Smooth muscle cell (in vitro differentiated cells): ENCODE data around the gene DDX25. TPM values are rescaled to one million over a fixed set of nuclear protein-coding genes. Genes with fewer than 3 reads are reported as not detected.

Experiments
- DNase-seq: peaks from one replicate; lab custom pipeline; 2025; ENCODE audit not compliant: unreplicated experiment; lab: John Stamatoyannopoulos, UW
- H2AFZ ChIP-seq: fragments of 200-600 bp; sonication (generic); 2 replicates; pipeline ENCODE4 v1.6.0; 2016; ENCODE audit warnings: antibody characterized with exemption, low read depth, mild to moderate bottlenecking
- H3F3A ChIP-seq: fragments of 200-600 bp; sonication (generic); 2 replicates; pipeline ENCODE4 v1.6.0; 2017; ENCODE audit warnings: antibody characterized with exemption, low read depth
- H3K27ac ChIP-seq: fragments of 200-600 bp; sonication (generic); 2 replicates; pipeline ENCODE4 v1.5.1; 2016; ENCODE audit warnings: low read depth, mild to moderate bottlenecking
- H3K27me3 ChIP-seq: fragments of 200-600 bp; sonication (generic); 2 replicates; pipeline ENCODE4 v1.6.1; 2016; ENCODE audit warnings: low read depth, mild to moderate bottlenecking
- H3K36me3 ChIP-seq: fragments of 200-600 bp; sonication (generic); 2 replicates; pipeline ENCODE4 v1.5.1; 2016; ENCODE audit warnings: low read depth
- H3K4me1 ChIP-seq: fragments of 200-600 bp; sonication (generic); 2 replicates; pipeline ENCODE4 v1.5.1; 2016; ENCODE audit warnings: low read depth
- H3K4me2 ChIP-seq: fragments of 200-600 bp; sonication (generic); 2 replicates; pipeline ENCODE4 v1.6.0; 2016; ENCODE audit warnings: mild to moderate bottlenecking
- H3K4me3 ChIP-seq: fragments of 200-600 bp; sonication (generic); 2 replicates; pipeline ENCODE4 v1.5.1; 2016; ENCODE audit warnings: mild to moderate bottlenecking
- H3K79me2 ChIP-seq: fragments of 200-600 bp; sonication (generic); 2 replicates; pipeline ENCODE4 v1.6.0; 2016; ENCODE audit warnings: low read depth, mild to moderate bottlenecking
- H3K9ac ChIP-seq: fragments of 200-600 bp; sonication (generic); 2 replicates; pipeline ENCODE4 v1.6.0; 2016; ENCODE audit warnings: low read depth
- H3K9me3 ChIP-seq: fragments of 200-600 bp; sonication (generic); replicated peaks from 2 replicates; pipeline ENCODE4 v1.5.1; 2016; ENCODE audit warnings: low read depth
- H4K20me1 ChIP-seq: fragments of 200-600 bp; sonication (generic); 2 replicates; pipeline ENCODE4 v1.6.0; 2016; ENCODE audit warnings: low read depth
- CTCF ChIP-seq: fragments of 200-600 bp; sonication (generic); IDR thresholded peaks from 2 replicates; pipeline ENCODE4 v1.5.1; 2017; ENCODE audit warnings: borderline replicate concordance, mild to moderate bottlenecking, antibody characterized with exemption; ENCODE audit not compliant: insufficient read depth, poor library complexity, severe bottlenecking
- WGBS: methylation state at CpG from one replicate; pipeline ENCODE4 v1.1.7; 2016; ENCODE audit warnings: low lambda C conversion rate; 5-methylcytosine and 5-hydroxymethylcytosine counted together
- polyA plus RNA-seq: library from polyadenylated mRNA; unstranded; fragments of >200 nt; fragmentation: Nextera tagmentation; extraction: Ambion mirVana; gene quantifications from 2 replicates; pipeline ENCODE4 v1.2.1, GENCODE V29; 2016
- total RNA-seq: library from RNA; depleted of rRNA; stranded (reverse); fragments of >200 nt; gene quantifications from 2 replicates; pipeline ENCODE4 v1.2.3, GENCODE V29; 2014

DDX25 gene
- total and polyA plus RNA-seq, 2 experiments from 2014 or later = 0.09 TPM; not detected in 1

- H3K9me3 ChIP-seq = no peaks in the 10 kb centered on the region
- no peak overlapping the region for H3K4me2 ChIP-seq
- no peaks in the 10 kb centered on the region for H4K20me1 ChIP-seq
- no peaks in the 10 kb centered on the region for H3K36me3 ChIP-seq
- H3K4me1 ChIP-seq = no peaks in the 10 kb centered on the region
- DNase-seq = no peak
- no peaks in the 10 kb centered on the region for H3K79me2 ChIP-seq
- TF ChIP-seq CTCF = no peak
- H3F3A ChIP-seq = no peaks in the 10 kb centered on the region
- H3K9ac ChIP-seq = no peak overlapping the region
- H3K27ac ChIP-seq = no peak overlapping the region
- H3K4me3 ChIP-seq = no peak overlapping the region
- H2AFZ ChIP-seq = no peak overlapping the region
- no peaks in the 10 kb centered on the region for H3K27me3 ChIP-seq
- 94% methylated on average over 8 of the region's 8 CpGs for WGBS
Measured at GRCh38 chr11:125934473-125934872, 30.2 kb downstream of the DDX25 start.

- H3F3A ChIP-seq = no peaks in the 10 kb centered on the region
- no peaks in the 10 kb centered on the region for H3K36me3 ChIP-seq
- no peak overlapping the region for H3K9ac ChIP-seq
- H3K4me1 ChIP-seq = no peaks in the 10 kb centered on the region
- H3K27me3 ChIP-seq = no peaks in the 10 kb centered on the region
- H3K79me2 ChIP-seq = no peaks in the 10 kb centered on the region
- WGBS = 96% methylated on average over 2 of the region's 2 CpGs
- no peak overlapping the region for H2AFZ ChIP-seq
- no peak overlapping the region for H3K4me3 ChIP-seq
- no peaks in the 10 kb centered on the region for H4K20me1 ChIP-seq
- no peak overlapping the region for H3K4me2 ChIP-seq
- DNase-seq = no peak
- no peaks in the 10 kb centered on the region for H3K9me3 ChIP-seq
- no peak for TF ChIP-seq CTCF
- H3K27ac ChIP-seq = no peak overlapping the region
Measured at GRCh38 chr11:125935056-125935455, 30.7 kb downstream of the DDX25 start.

GRCh38 chr11:125935618-125936199 is 31.4 kb downstream of the DDX25 start:
- Histone ChIP-seq H3K4me2 (no peak overlapping the region), H3K27ac (no peak overlapping the region), H3K4me1 (no peaks in the 10 kb centered on the region), H3F3A (no peaks in the 10 kb centered on the region), H2AFZ (no peak overlapping the region), H4K20me1 (no peaks in the 10 kb centered on the region), H3K9me3 (no peaks in the 10 kb centered on the region), H3K9ac (no peak overlapping the region), H3K79me2 (no peaks in the 10 kb centered on the region), H3K27me3 (no peaks in the 10 kb centered on the region), H3K4me3 (no peak overlapping the region), H3K36me3 (no peaks in the 10 kb centered on the region)
- WGBS = 81% methylated on average over 12 of the region's 12 CpGs
- TF ChIP-seq CTCF = no peak
- no peak for DNase-seq

- H3F3A ChIP-seq = no peaks in the 10 kb centered on the region
Measured at GRCh38 chr11:125938418-125938817, 34.1 kb downstream of the DDX25 start.

More at GRCh38 chr11:125938418-125938817, 34.1 kb downstream of the DDX25 start:
- DNase-seq = no peak
- no peaks in the 10 kb centered on the region for H3K9me3 ChIP-seq
- H3K27ac ChIP-seq = no peak overlapping the region
- no peaks in the 10 kb centered on the region for H4K20me1 ChIP-seq
- no peak overlapping the region for H3K4me3 ChIP-seq
- no peaks in the 10 kb centered on the region for H3K79me2 ChIP-seq
- H3K27me3 ChIP-seq = no peaks in the 10 kb centered on the region
- 95% methylated on average over 5 of the region's 5 CpGs for WGBS
- no peak overlapping the region for H3K4me2 ChIP-seq
- peaks cover 3% of the 10 kb centered on the region for H3K4me1 ChIP-seq
- no peak overlapping the region for H2AFZ ChIP-seq
- no peaks in the 10 kb centered on the region for H3K36me3 ChIP-seq
- no peak for TF ChIP-seq CTCF
- no peak overlapping the region for H3K9ac ChIP-seq
